HepG2 (cell line): Measurements from ENCODE around the gene EML2. TPM values are rescaled to one million over a fixed set of nuclear protein-coding genes. Genes with fewer than 3 reads are reported as not detected.

ENCODE experiments used
- ATAD3A ChIP-seq: sonication (generic); formaldehyde crosslinking; IDR thresholded peaks from 2 replicates; pipeline ENCODE4 v1.4.0; 2020; ENCODE audit warnings: missing genetic modification reagents
- DNMT1 ChIP-seq: sonication (generic); formaldehyde crosslinking; IDR thresholded peaks from 2 replicates; pipeline ENCODE4 v1.5.1; 2020; ENCODE audit warnings: mild to moderate bottlenecking, missing genetic modification reagents
- EED ChIP-seq: sonication (generic); formaldehyde crosslinking; IDR thresholded peaks from 2 replicates; pipeline ENCODE4 v1.5.0; 2020; ENCODE audit warnings: mild to moderate bottlenecking, missing genetic modification reagents
- GPBP1L1 ChIP-seq: sonication (generic); formaldehyde crosslinking; IDR thresholded peaks from 2 replicates; pipeline ENCODE4 v1.5.0; 2020; ENCODE audit warnings: mild to moderate bottlenecking, missing genetic modification reagents
- IKZF1 ChIP-seq: fragments of 450-650 bp; IDR thresholded peaks from 2 replicates; pipeline ENCODE4 v1.7.1; 2016
- JUND ChIP-seq: sonication (generic); formaldehyde crosslinking; IDR thresholded peaks from 2 replicates; pipeline ENCODE4 v1.8.0; 2022; ENCODE audit warnings: mild to moderate bottlenecking, missing genetic modification reagents
- KLF12 ChIP-seq: sonication (generic); formaldehyde crosslinking; IDR thresholded peaks from 2 replicates; pipeline ENCODE4 v1.4.0; 2020; ENCODE audit warnings: missing genetic modification reagents, borderline replicate concordance
- MTA1 ChIP-seq: sonication (generic); formaldehyde crosslinking; IDR thresholded peaks from 2 replicates; pipeline ENCODE4 v1.4.0; 2020; ENCODE audit warnings: missing genetic modification reagents, mild to moderate bottlenecking, borderline replicate concordance
- MTERF4 ChIP-seq: sonication (generic); formaldehyde crosslinking; IDR thresholded peaks from 2 replicates; pipeline ENCODE4 v1.8.0; 2023; ENCODE audit warnings: mild to moderate bottlenecking, missing genetic modification reagents
- MXI1 ChIP-seq: IDR thresholded peaks from 3 replicates; pipeline ENCODE4 v1.6.1; 2012; ENCODE audit warnings: low read depth, low read length, inconsistent platforms, borderline replicate concordance
- PATZ1 ChIP-seq: sonication (generic); formaldehyde crosslinking; IDR thresholded peaks from 2 replicates; pipeline ENCODE4 v1.4.0; 2020; ENCODE audit warnings: missing genetic modification reagents
- PBX3 ChIP-seq: sonication (generic); formaldehyde crosslinking; IDR thresholded peaks from 2 replicates; pipeline ENCODE4 v1.8.1; 2023; ENCODE audit warnings: missing genetic modification reagents, inconsistent platforms, borderline replicate concordance
- PCBP1 ChIP-seq: fragments of 200-400 bp; formaldehyde crosslinking; IDR thresholded peaks from 2 replicates; pipeline ENCODE4 v1.6.1; 2017; ENCODE audit warnings: mild to moderate bottlenecking, low read depth, low read length, borderline replicate concordance
- PCBP2 ChIP-seq: fragments of 200-400 bp; formaldehyde crosslinking; optimal IDR thresholded peaks from 2 replicates; pipeline ENCODE3; 2018; ENCODE audit warnings: low read length, low read depth; ENCODE audit not compliant: poor library complexity, severe bottlenecking
- PRMT3 ChIP-seq: sonication (generic); formaldehyde crosslinking; IDR thresholded peaks from 2 replicates; pipeline ENCODE4 v1.8.1; 2022; ENCODE audit warnings: low read depth, mild to moderate bottlenecking, moderate library complexity, missing genetic modification reagents, borderline replicate concordance
- PRPF4 ChIP-seq: fragments of 200-400 bp; formaldehyde crosslinking; IDR thresholded peaks from 2 replicates; pipeline ENCODE4 v1.6.1; 2016; ENCODE audit warnings: low read length, low read depth; ENCODE audit not compliant: poor library complexity, severe bottlenecking
- YEATS4 ChIP-seq: sonication (generic); formaldehyde crosslinking; IDR thresholded peaks from 2 replicates; pipeline ENCODE4 v1.4.0; 2020; ENCODE audit warnings: missing genetic modification reagents, borderline replicate concordance
- ZMYM3 ChIP-seq: sonication (generic); formaldehyde crosslinking; IDR thresholded peaks from 2 replicates; pipeline ENCODE4 v1.5.1; 2020; ENCODE audit warnings: mild to moderate bottlenecking, missing genetic modification reagents
- ZNF30 ChIP-seq: sonication (generic); formaldehyde crosslinking; IDR thresholded peaks from 2 replicates; pipeline ENCODE4 v1.5.0; 2020; ENCODE audit warnings: mild to moderate bottlenecking, missing genetic modification reagents
- ZNF543 ChIP-seq: sonication (generic); formaldehyde crosslinking; IDR thresholded peaks from 2 replicates; pipeline ENCODE4 v1.4.0; 2020; ENCODE audit warnings: mild to moderate bottlenecking, missing genetic modification reagents
- ZNF550 ChIP-seq: sonication (generic); formaldehyde crosslinking; IDR thresholded peaks from 2 replicates; pipeline ENCODE4 v1.4.0; 2020; ENCODE audit warnings: mild to moderate bottlenecking, missing genetic modification reagents, borderline replicate concordance
- ZNF792 ChIP-seq: IDR thresholded peaks from 2 replicates; pipeline ENCODE4 v1.6.1; 2016
- ZSCAN21 ChIP-seq: sonication (generic); formaldehyde crosslinking; IDR thresholded peaks from 2 replicates; pipeline ENCODE4 v1.8.0; 2022; ENCODE audit warnings: mild to moderate bottlenecking, missing genetic modification reagents, moderate library complexity, borderline replicate concordance
- polyA plus RNA-seq, 8 experiments: library from polyadenylated mRNA; depleted of rRNA in 3 of 8; stranded (reverse) in 7 of 8; unstranded in 1 of 8; fragments of >200 nt; fragmentation: Illumina TruSeq in 4 of 8; extraction: Trizol in 4 of 8; gene quantifications; 2 replicates each; pipeline versions ENCODE4 v1.2.1 to v1.2.3, GENCODE V29; 2011 to 2016; ENCODE audit warnings: low read depth in 4 of 8, missing spikeins in 1 of 8, mixed read lengths in 1 of 8; ENCODE audit not compliant: insufficient read depth in 1 of 8
- total RNA-seq, 5 experiments: library from RNA; depleted of rRNA; stranded (reverse); fragments of >200 nt; fragmentation: Illumina TruSeq; extraction: Trizol; gene quantifications; 2 replicates each; pipeline ENCODE4 v1.2.3, GENCODE V29; 2016; ENCODE audit warnings: low read depth in 1 of 5

EML2 gene
- total and polyA plus RNA-seq, 2 of the 13 experiments (the other 11 are each of a cell fraction or from before 2014, with no cell fraction given) = 7.3 to 12.9 TPM

GRCh38 chr19:45607071-45608029 is 31.8 kb downstream of the EML2 start (continued):
- TF ChIP-seq MTERF4 (0 out of 2 replicates have a peak, but pooled peaks have one; percentile 59), IKZF1 (no peak), ZNF30 (CRISPR knock-in tag) (no peak), PRMT3 (CRISPR knock-in tag) (no peak), JUND (CRISPR knock-in tag) (no peak), PBX3 (no peak), DNMT1 (CRISPR knock-in tag) (no peak), GPBP1L1 (no peak), MXI1 (peak; percentile 37; the same call in 1 of the 3 replicates), YEATS4 (CRISPR knock-in tag) (peak; percentile 67; the same call in 1 of the 2 replicates), ATAD3A (CRISPR knock-in tag) (no peak), ZNF543 (no peak), EED (CRISPR knock-in tag) (no peak), PATZ1 (peak; percentile 52; the same call in 1 of the 2 replicates), KLF12 (CRISPR knock-in tag) (no peak), PCBP1 (peak; percentile 79; the same call in 1 of the 2 replicates), ZNF792 (CRISPR knock-in tag) (0 out of 2 replicates have a peak, but pooled peaks have one; percentile 21), ZNF550 (no peak), ZSCAN21 (CRISPR knock-in tag) (0 out of 2 replicates have a peak, but pooled peaks have one; percentile 35), PCBP2 (peak; percentile 33), MTA1 (CRISPR knock-in tag) (no peak), PRPF4 (no peak), ZMYM3 (peak; percentile 62)
